Left lobe of liver (tissue), 1 donor: Measurements from ENCODE around the gene CLEC20A. TPM values are rescaled to one million over a fixed set of nuclear protein-coding genes. Genes with fewer than 3 reads are reported as not detected.

Source experiments
- total RNA-seq: library from RNA; stranded (reverse); gene quantifications from one replicate; pipeline ENCODE4 v1.2.1, GENCODE V29; 2021
- donor health status: DM: no; HTN: yes; CAD: no.

CLEC20A gene
- total RNA-seq, 1 donor from 2014 or later, result not detected

Other genes with a start within 250 kb of the CLEC20A start
- gene TEX35, start 16.1 kb upstream of the CLEC20A start, total RNA-seq, result not detected
- gene RALGPS2, start 228.3 kb upstream of the CLEC20A start, total RNA-seq, result 24.6 TPM